Measurements from ENCODE around the gene LAMC3.

Gene LAMC3

DNA sequence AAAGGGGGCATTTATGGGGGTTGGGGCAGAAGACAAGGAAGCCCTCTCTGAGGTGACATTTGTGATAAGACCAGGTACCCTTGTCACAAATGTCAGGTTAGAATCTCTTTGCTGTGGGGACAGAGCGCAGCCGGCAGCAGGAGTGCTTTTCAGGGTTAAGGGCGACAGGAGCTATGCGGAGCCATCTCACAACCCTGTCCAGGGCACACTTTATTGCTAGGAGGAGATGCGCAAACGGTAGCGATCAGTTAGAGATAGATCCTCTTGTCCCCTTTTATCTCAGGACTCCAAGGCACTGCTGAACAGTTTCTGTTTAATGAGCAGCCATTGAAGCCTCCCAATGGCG lies 438 bp upstream of the LAMC3 start:
- no peaks in the 10 kb centered on the region for H3K36me3 Mint-ChIP-seq (ENCODE audit: low read depth)
- H3K27ac Mint-ChIP-seq, result no peak overlapping the region
- H3K27me3 Mint-ChIP-seq, result peaks cover 32% of the 10 kb centered on the region
- no peaks in the 10 kb centered on the region for H3K4me1 Mint-ChIP-seq (ENCODE audit: low read depth)
- H3K9me3 Mint-ChIP-seq, result no peaks in the 10 kb centered on the region
- H3K4me3 Mint-ChIP-seq, result no peak overlapping the region

DNA sequence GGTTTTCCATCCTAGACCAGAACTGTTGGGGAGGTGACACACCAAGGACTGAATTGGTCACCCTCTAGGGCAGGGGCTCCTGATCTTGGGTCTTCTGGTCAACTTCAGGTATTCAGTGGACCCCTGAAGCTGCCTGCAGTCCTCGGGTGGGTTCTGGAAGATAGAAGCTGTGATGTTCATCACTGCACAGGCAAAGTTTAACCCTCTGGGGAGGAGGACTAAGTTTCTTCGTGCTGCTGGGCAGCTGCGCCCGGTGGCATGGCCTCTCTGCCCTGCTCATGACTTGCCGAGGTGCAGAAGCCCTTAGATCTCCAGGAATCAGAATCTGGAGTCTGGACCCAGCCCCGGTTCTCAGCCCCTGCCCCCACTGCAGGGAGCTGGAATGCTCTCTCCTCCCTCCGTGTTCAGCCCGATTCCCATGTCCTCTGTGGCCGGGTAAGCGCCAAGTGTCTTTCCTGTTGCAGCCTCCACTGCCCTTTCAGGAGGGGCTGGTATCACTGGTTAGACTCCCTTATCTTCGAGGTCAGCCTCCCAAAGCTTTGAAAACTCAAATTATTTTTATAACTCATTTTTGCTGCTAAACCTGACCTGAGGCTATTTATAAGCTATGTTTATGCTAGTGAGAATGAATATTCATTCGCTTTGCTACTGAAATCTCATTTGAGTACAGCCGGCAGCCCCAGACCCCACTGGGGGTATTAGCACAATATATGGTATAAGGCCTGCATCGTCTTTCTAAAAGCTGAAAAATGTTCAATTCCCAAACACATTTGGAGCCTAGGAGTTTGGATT lies 1.7 kb downstream of the LAMC3 start:
- Mint-ChIP-seq H3K27ac (no peak overlapping the region), H3K4me1 (ENCODE audit: low read depth) (no peaks in the 10 kb centered on the region), H3K4me3 (no peak overlapping the region), H3K27me3 (peaks cover 35% of the 10 kb centered on the region), H3K36me3 (ENCODE audit: low read depth) (no peaks in the 10 kb centered on the region), H3K9me3 (no peaks in the 10 kb centered on the region)

DNA sequence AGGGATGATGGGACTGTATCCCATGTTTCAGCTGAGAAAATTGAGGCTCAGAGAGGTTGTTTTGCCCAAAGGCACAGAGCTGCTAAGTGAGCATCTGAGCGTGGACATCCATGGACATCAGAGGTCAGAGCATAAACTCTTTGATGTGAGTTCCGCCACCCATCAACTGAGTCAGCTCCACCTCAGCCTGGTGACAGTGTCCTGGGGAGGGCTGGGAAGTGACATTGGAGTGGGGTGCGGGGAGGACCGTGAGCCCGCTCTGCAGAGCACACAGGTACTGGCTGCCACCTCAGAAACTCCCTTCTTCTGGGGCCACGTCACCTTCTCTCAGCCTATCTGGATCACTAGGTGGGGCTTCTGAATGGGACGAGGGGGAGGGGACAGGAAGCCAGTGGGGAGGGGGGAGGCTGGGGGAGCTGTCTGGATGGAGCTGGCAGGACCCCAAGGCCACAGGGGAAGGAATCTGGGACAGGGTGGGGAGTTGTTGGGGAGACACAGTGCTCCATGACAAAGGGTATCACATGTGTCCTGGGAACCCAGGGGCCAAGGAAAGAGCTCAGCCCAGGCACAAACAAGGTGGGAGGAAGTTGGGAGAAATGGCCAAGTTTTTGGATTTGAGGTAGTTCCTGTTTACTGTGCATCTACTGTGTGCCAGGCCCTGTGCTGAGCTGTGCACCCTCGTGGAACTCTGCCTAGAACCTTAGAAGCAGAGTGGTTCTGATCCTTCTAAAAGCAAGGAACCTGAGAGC lies 2.5 kb downstream of the LAMC3 start:
- no peaks in the 10 kb centered on the region for H3K4me1 Mint-ChIP-seq (ENCODE audit: low read depth)
- H3K36me3 Mint-ChIP-seq (ENCODE audit: low read depth), result no peaks in the 10 kb centered on the region
- H3K4me3 Mint-ChIP-seq, result no peak overlapping the region

DNA sequence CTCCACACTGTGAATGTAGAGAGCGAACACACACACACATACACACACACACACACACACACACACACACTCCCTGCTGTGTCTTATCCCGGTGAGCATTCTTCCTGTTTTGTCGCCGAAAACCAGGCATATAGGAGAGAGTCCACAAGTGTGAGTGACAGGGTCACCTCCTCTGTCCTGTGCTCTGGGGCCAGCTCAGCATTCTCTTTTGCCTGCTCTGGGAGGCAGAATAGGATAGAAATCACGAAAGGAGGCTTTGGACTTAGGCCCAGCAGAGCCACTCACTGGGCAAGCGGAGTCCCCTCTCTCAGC lies 3.0 kb downstream of the LAMC3 start:
- Mint-ChIP-seq H3K36me3 (ENCODE audit: low read depth) (no peaks in the 10 kb centered on the region), H3K27ac (no peak overlapping the region), H3K27me3 (peaks cover 38% of the 10 kb centered on the region), H3K4me3 (no peak overlapping the region), H3K9me3 (no peaks in the 10 kb centered on the region), H3K4me1 (ENCODE audit: low read depth) (no peaks in the 10 kb centered on the region)

More for the DNA sequence above, 2.5 kb downstream of the LAMC3 start:
- Mint-ChIP-seq H3K9me3 (no peaks in the 10 kb centered on the region), H3K27me3 (peaks cover 42% of the 10 kb centered on the region), H3K27ac (no peak overlapping the region)

DNA sequence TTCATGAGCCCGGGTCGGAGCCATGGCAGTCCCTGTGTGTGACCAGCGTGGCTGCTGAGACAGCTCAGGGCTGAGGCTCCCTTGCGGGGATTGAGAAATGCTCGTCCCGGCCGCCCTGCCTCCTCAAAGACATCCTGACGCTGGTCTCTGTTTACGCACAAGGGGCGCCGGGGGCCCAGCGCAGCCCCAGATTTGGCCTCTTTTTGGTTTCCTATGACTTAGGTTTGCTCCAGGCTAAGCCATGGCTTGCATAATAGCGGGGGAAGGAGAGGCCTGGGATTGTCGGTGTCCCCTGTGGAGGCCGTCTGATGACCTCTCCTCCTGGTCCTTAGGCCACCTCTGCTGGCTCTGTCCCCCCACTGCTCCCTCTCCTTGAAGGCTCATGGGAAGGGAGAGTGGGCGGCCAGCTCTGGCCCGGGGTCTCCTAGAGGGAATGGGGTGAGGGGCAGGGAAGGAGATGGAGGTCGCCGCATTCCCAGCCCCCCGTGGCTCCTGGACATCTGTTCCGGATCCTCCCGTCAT lies 3.5 kb downstream of the LAMC3 start:
- peaks cover 37% of the 10 kb centered on the region for H3K27me3 Mint-ChIP-seq
- H3K36me3 Mint-ChIP-seq (ENCODE audit: low read depth), result no peaks in the 10 kb centered on the region
- no peaks in the 10 kb centered on the region for H3K9me3 Mint-ChIP-seq
- no peak overlapping the region for H3K27ac Mint-ChIP-seq
- H3K4me1 Mint-ChIP-seq (ENCODE audit: low read depth), result no peaks in the 10 kb centered on the region
- H3K4me3 Mint-ChIP-seq, result no peak overlapping the region

DNA sequence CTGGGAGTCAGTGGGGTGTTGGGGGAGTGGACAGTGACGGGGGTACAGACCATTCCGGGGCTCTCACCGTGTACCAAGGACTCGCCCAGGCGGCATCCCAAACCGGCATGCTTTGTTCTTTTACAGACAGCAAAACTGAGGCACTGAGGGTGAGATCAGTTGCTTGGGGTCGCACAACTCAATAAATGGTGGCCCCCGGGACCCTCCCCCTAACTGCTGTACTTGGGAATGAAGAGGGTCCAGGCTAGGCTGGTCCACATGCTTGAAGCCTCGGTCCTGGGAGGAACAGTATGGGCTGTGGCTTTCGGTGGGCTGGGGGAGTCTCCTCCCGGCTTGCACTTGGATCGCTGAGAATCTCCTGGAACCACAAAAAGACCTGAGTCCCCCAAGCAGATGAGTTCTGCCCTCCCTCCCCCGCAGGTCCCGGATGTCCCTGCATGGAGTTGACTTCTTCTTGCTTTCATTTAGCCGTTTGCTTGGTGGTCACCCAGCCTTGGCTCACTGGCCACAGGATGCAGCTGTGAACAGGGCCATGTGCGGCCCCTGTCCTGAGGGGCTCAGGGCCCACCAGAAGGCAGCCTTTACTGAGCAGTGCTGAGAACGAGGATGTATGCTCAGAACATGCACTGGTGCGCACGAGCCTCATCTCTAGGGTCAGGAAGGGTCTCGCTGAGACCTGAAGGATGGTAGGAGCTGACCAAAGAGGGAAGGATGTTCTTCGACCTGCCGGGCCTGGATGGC lies 4.2 kb downstream of the LAMC3 start:
- Mint-ChIP-seq H3K4me1 (ENCODE audit: low read depth) (no peaks in the 10 kb centered on the region), H3K4me3 (no peak overlapping the region), H3K27ac (no peak overlapping the region), H3K9me3 (no peaks in the 10 kb centered on the region), H3K27me3 (peaks cover 33% of the 10 kb centered on the region), H3K36me3 (ENCODE audit: low read depth) (no peaks in the 10 kb centered on the region)

DNA sequence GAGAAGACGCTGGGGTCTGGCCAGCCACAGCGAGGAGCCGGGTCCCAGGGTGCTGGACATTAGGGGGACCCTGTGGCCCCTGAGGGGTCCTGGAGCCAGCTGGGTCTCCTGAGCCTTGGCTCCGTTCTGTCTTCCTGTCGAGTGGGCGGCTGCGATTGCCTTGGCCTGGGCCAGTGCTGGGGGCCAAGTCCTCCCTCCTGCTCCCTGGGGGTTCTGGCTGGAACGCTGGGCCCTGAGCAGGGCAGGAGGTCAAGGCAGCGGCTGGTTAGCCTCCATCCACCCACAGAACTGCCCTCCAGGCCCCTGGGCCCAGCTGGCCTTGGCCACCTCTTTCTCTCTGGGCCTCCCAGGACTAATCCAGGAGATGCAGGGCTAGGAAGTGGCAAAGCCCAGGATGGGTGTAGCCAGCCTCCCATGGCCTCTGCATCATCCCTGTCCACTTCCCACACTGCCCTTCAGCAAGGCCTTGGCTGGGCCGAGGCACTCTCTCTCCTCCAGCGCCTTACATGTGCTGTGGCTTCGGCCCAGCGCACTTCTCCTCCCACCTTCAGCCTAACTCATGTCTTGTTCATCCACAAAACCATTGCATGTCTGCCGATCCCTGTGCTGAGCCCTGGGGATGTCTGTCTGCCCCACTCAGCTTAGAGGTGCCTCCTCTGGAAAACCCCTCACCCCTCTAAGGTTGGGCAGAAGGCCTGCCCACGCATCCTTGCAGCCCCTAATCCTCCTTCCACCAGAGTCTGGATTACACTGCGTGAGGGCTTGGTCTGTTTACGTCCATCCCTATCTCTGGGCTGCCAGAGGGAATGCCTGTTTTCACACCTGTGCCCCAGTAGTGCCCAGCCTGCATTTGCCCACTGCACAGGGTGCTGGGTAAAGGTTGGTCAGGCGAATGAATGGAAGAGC lies 5.0 kb downstream of the LAMC3 start:
- H3K27me3 Mint-ChIP-seq, result peaks cover 33% of the 10 kb centered on the region
- H3K27ac Mint-ChIP-seq, result no peak overlapping the region
- no peaks in the 10 kb centered on the region for H3K9me3 Mint-ChIP-seq
- H3K4me1 Mint-ChIP-seq (ENCODE audit: low read depth), result no peaks in the 10 kb centered on the region
- H3K36me3 Mint-ChIP-seq (ENCODE audit: low read depth), result no peaks in the 10 kb centered on the region
- H3K4me3 Mint-ChIP-seq, result no peak overlapping the region

DNA sequence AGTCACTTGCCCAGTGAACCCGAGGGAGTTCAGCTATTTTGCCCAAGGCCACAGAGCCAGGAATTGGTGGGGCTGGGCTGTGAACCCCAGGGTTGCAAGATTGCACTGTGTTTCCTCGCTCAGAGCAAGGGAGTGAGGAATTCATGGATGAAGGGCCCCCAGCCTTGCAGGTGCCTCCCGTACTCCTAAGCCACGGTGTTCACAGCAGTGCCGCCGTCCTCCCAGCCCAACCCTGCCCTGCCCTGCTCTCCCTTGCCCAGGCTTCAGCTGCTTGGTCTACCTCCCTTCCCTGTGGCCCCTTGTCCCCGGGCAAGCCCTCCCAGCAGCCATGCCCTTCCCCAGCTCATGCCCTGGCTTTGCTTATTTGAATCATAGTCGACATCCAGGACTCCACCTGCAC lies 6.1 kb downstream of the LAMC3 start:
- Mint-ChIP-seq H3K9me3 (no peaks in the 10 kb centered on the region), H3K27me3 (peaks cover 34% of the 10 kb centered on the region), H3K27ac (no peak overlapping the region), H3K4me3 (no peak overlapping the region), H3K36me3 (ENCODE audit: low read depth) (no peaks in the 10 kb centered on the region), H3K4me1 (ENCODE audit: low read depth) (no peaks in the 10 kb centered on the region)

DNA sequence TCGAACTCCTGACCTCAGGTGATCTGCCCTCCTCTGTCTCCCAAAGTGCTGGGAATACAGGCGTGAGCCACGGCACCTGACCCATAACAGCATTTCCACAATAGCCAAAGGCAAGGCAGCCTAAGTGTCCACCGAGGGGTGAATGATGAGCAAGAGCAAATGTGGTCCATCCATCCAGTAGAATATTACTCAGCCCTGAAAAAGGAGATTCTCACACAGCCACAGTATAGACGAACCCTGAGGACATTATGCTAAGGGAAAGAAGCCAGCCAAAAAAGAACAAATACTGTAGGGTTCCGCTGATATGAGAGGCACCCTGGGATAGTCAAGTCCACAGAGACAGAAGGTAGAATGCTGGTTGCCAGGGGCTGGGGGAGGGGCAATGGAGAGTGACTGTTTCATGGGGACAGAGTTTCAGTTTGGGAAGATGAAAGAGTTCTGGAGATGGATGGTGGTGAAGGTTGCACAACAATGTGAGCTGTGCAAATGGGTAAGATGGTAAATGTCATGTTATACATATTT lies 7.0 kb downstream of the LAMC3 start:
- Mint-ChIP-seq H3K9me3 (no peaks in the 10 kb centered on the region), H3K27ac (no peak overlapping the region), H3K27me3 (peaks cover 33% of the 10 kb centered on the region), H3K36me3 (ENCODE audit: low read depth) (no peaks in the 10 kb centered on the region), H3K4me3 (no peak overlapping the region), H3K4me1 (ENCODE audit: low read depth) (no peaks in the 10 kb centered on the region)

DNA sequence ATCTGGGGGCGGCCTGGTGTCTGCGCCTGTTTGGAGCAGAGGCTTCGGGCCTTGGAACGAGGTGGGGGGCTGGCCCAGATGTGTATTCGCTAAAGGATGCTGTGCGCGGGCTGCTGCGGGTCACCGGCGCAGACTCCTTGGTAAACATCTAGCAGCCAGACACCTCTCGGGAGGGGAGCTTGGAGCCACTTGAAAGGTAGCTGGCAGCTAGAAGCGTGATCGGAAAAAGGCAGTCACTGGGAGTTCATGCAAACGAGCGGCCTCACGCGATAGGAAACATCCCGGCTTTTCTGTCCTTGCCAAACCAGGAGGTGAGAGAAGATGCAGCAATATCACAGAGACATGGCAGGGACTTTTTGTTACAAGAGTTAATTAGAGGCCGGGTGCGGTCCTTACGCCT lies 8.1 kb downstream of the LAMC3 start:
- H3K4me1 Mint-ChIP-seq (ENCODE audit: low read depth), result no peaks in the 10 kb centered on the region
- no peak overlapping the region for H3K4me3 Mint-ChIP-seq
- H3K9me3 Mint-ChIP-seq, result no peaks in the 10 kb centered on the region
- H3K36me3 Mint-ChIP-seq (ENCODE audit: low read depth), result no peaks in the 10 kb centered on the region
- H3K27me3 Mint-ChIP-seq, result peaks cover 27% of the 10 kb centered on the region
- H3K27ac Mint-ChIP-seq, result no peak overlapping the region

DNA sequence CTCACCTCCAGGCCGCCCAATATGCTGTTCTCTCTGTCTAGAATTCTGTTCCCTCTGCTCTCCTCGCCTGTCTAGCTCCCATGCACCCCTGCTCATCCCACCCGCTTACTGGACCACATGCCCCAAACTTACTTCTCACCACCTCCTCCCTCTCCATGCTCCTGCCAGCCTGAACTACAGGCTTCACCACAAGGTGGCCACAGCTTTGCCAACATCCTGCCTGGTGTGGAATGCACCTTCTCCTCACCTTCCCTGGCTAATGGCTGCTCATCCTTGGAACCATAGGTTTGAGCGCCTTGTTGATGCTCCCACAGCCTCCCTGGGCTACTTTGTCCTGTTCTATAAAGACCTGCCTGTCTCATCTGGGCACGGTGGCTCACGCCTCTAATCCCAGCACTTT lies 9.6 kb downstream of the LAMC3 start:
- peaks cover 31% of the 10 kb centered on the region for H3K27me3 Mint-ChIP-seq
- no peaks in the 10 kb centered on the region for H3K9me3 Mint-ChIP-seq
- no peak overlapping the region for H3K4me3 Mint-ChIP-seq
- H3K4me1 Mint-ChIP-seq (ENCODE audit: low read depth), result no peaks in the 10 kb centered on the region
- no peak overlapping the region for H3K27ac Mint-ChIP-seq
- H3K36me3 Mint-ChIP-seq (ENCODE audit: low read depth), result no peaks in the 10 kb centered on the region

DNA sequence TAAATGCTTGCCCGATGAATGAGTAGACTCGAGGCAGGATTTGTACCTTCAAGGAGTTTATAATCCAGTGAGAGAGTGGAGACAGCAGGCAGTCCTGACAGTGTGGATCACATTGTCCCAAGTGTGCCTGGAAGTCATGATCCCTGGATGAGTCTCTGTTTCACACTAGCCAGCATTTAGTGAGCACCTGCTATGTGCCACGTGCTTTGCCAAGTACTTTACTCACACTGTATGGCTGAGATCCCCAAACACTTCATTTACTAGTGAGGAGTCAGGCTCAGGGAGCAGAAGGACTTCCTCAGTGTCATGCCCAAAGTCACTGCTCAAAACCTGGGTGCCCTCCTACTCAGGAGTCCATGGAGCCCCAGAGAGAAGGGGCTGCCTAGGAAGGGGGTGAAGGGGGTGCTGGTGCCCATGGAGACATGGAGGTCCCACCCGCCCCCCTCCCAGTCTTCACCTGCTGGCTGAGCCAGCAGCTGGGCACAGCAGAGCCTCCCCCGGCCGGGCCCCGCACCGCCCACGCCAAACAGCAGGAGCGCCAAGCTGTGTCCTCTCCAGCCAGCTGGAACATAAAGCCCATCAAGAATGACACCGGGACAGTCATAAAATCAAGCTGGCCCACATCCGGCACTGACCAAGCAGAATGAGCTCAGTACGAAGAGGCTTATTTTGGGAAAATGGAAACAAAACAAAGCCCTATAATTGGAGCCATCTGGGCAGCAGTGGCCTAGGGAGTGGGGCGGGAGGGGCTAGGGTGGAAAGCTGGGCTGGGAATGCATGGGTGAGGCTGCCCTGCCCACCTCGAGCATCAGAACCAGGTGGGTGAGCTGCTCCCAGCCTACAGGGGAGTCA lies 10.6 kb downstream of the LAMC3 start:
- H3K9me3 Mint-ChIP-seq, result no peaks in the 10 kb centered on the region
- H3K36me3 Mint-ChIP-seq (ENCODE audit: low read depth), result no peaks in the 10 kb centered on the region
- H3K27me3 Mint-ChIP-seq, result peaks cover 25% of the 10 kb centered on the region
- H3K27ac Mint-ChIP-seq, result no peak overlapping the region
- H3K4me3 Mint-ChIP-seq, result no peak overlapping the region
- no peaks in the 10 kb centered on the region for H3K4me1 Mint-ChIP-seq (ENCODE audit: low read depth)

DNA sequence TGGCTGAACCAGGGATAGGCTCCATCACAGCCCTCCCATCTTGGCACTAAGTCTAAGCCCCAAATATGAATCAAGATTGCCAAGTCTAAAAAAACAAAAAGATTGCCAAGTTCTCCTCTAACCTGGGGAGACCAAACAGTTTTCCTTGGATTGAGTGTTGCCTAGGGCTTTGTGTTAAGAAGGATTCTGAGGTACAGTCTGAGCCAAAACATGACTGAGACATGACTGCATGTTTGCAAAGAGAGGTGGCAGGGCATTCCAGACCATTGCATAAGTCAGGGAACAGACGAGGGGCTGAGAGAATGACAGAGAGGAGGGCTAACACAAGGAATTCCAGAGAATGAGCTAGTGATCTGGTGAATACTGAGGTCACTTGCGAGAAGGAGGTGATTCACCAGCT lies 11.4 kb downstream of the LAMC3 start:
- Mint-ChIP-seq H3K36me3 (ENCODE audit: low read depth) (no peaks in the 10 kb centered on the region), H3K4me3 (no peak overlapping the region), H3K4me1 (ENCODE audit: low read depth) (no peaks in the 10 kb centered on the region), H3K27me3 (peaks cover 25% of the 10 kb centered on the region), H3K27ac (no peak overlapping the region), H3K9me3 (no peaks in the 10 kb centered on the region)

All from stimulated activated naive CD8-positive, alpha-beta T cell treated with anti-CD3 and anti-CD28 coated beads, Interleukin-15, Interleukin-2, amounts not matched to agents 100 ng/mL and 50 ng/mL, for 24 hours (primary cell).